ENCODE data around the gene HEBP1.
A peak's percentile ranks its signal among the peaks of the same experiment; 100 is the strongest.

HEBP1 gene

DNA sequence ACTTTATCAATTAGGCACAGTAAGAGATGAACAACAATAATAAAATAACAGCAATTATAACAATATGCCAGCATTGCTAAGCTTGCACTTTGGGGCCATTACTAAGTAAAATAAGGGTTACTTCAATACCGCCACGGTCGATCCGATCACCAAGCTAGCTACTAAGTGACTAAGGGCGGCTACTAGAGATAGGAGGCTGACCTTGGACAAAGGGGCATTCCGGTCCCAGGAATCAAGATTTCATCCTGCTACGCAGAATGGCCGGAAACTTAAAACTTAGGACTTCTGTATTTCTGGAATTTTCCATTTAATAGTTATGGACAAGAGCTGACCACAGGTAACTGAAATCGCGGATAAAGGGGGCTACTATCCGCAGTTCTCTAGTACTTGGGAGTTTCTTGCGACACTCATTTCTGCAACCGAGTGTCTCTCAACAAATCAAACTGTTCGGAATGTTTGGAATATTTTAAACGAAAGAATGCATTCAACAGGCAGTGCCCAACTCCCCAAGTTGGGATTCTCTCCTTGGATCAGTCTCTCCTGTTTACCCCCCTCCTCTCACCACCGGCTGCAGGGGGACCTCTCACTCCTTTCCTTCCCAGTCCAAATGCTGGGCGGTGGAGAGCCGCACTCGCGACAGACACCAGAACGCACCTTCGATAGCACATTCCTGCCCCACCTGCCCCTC lies 650 bp downstream of the HEBP1 start:
- 41% methylated on average over 22 of the region's 22 CpGs for WGBS
- H2BK15ac ChIP-seq (ENCODE audit: low read depth, poor library complexity, severe bottlenecking), result peak overlapping the region; percentile 100
- H3K18ac ChIP-seq (ENCODE audit: low read depth in 1 of 2, low read length in 2 of 2), result peak overlapping the region; percentile 100
- peak overlapping the region; percentile 89 for H4K91ac ChIP-seq (ENCODE audit: low read length)
- H3K4me1 ChIP-seq (ENCODE audit: control insufficient read depth, insufficient read depth, low read depth, low read length), result peaks cover 18% of the 10 kb centered on the region
- peak overlapping the region; percentile 79 to 94 for H3K4ac ChIP-seq (ENCODE audit: low read depth in 1 of 2, low read length in 2 of 2)
- H3K79me1 ChIP-seq (replicated peaks; ENCODE audit: low read length, poor library complexity, severe bottlenecking), result peaks cover 42% of the 10 kb centered on the region
- H3K4me2 ChIP-seq (ENCODE audit: low read length, poor library complexity, severe bottlenecking), result peak overlapping the region; percentile 85
- peak overlapping the region; percentile 44 to 89 for H2BK12ac ChIP-seq (ENCODE audit: low read length in 2 of 2)
- H3K27me3 ChIP-seq (ENCODE audit: control insufficient read depth in 1 of 2, insufficient read depth in 1 of 2, low read length in 2 of 2), result no peaks in the 10 kb centered on the region
- H3K9ac ChIP-seq (ENCODE audit: low read length), result peak overlapping the region; percentile 94
- H2AK5ac ChIP-seq (ENCODE audit: low read length, severe bottlenecking), result no peak overlapping the region
- no peak overlapping the region for H2BK120ac ChIP-seq (ENCODE audit: low read depth, low read length)
- peak overlapping the region; percentile 86 to 98 for H3K4me3 ChIP-seq (ENCODE audit: insufficient read depth in 1 of 2, low read depth in 1 of 2, low read length in 2 of 2)
- H2AFZ ChIP-seq (ENCODE audit: low read depth, low read length), result peak overlapping the region; percentile 94
- peaks cover 0 to 13% of the 10 kb centered on the region in 2 experiments for H3K36me3 ChIP-seq (ENCODE audit: control insufficient read depth in 1 of 2, insufficient read depth in 2 of 2, low read depth in 1 of 2, low read length in 2 of 2)
- H3K27ac ChIP-seq (ENCODE audit: low read length, poor library complexity, severe bottlenecking), result no peak overlapping the region
- H3K9me3 ChIP-seq (ENCODE audit: control insufficient read depth, low read length), result no peaks in the 10 kb centered on the region
- no peak for DNase-seq
- H4K8ac ChIP-seq (ENCODE audit: low read length), result peak overlapping the region; percentile 45
- H3K23ac ChIP-seq (ENCODE audit: low read length in 2 of 2), result peak overlapping the region in 1 of 2 experiments; percentile 92
- H2BK5ac ChIP-seq (ENCODE audit: low read depth, low read length, poor library complexity, severe bottlenecking), result no peak overlapping the region
- peak overlapping the region in 1 of 2 experiments; percentile 98 for H3K14ac ChIP-seq (ENCODE audit: low read length in 2 of 2)

DNA sequence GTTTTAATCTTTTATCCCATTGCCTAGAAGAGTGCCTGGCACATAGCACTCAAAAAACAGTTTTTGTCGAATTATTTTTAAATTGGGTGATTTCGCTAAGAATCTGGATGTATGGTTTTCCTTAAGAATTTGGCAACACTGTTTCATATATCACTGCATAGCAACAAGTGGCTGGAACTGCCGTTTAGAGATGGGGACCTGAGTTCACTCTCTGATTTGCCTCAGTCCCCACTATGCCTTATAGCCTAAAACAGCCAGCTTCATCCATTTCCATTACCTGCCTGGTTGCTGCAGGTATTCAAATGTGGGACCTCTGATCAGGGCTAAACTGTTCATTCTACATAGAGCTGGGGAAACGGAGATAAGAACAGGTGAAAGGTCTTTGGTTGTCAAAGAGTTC lies 1.8 kb downstream of the HEBP1 start:
- DNase-seq, result no peak
- no peak overlapping the region for H2AFZ ChIP-seq (ENCODE audit: low read depth, low read length)
- H2BK120ac ChIP-seq (ENCODE audit: low read depth, low read length), result no peak overlapping the region
- H4K8ac ChIP-seq (ENCODE audit: low read length), result no peak overlapping the region
- no peak overlapping the region for H3K27ac ChIP-seq (ENCODE audit: low read length, poor library complexity, severe bottlenecking)
- H3K4ac ChIP-seq (ENCODE audit: low read depth in 1 of 2, low read length in 2 of 2), result no peak overlapping the region
- no peak overlapping the region for H3K18ac ChIP-seq (ENCODE audit: low read depth in 1 of 2, low read length in 2 of 2)
- peaks cover 0 to 13% of the 10 kb centered on the region in 2 experiments for H3K36me3 ChIP-seq (ENCODE audit: control insufficient read depth in 1 of 2, insufficient read depth in 2 of 2, low read depth in 1 of 2, low read length in 2 of 2)
- no peak overlapping the region for H2BK12ac ChIP-seq (ENCODE audit: low read length in 2 of 2)
- WGBS, result 99% methylated on average over 4 of the region's 4 CpGs
- no peak overlapping the region for H3K14ac ChIP-seq (ENCODE audit: low read length in 2 of 2)
- no peaks in the 10 kb centered on the region for H3K9me3 ChIP-seq (ENCODE audit: control insufficient read depth, low read length)
- peaks cover 42% of the 10 kb centered on the region for H3K79me1 ChIP-seq (replicated peaks; ENCODE audit: low read length, poor library complexity, severe bottlenecking)
- H3K4me3 ChIP-seq (ENCODE audit: insufficient read depth in 1 of 2, low read depth in 1 of 2, low read length in 2 of 2), result peak overlapping the region in 1 of 2 experiments; percentile 98
- H3K27me3 ChIP-seq (ENCODE audit: control insufficient read depth in 1 of 2, insufficient read depth in 1 of 2, low read length in 2 of 2), result no peaks in the 10 kb centered on the region
- no peak overlapping the region for H4K91ac ChIP-seq (ENCODE audit: low read length)
- H3K23ac ChIP-seq (ENCODE audit: low read length in 2 of 2), result no peak overlapping the region
- peaks cover 18% of the 10 kb centered on the region for H3K4me1 ChIP-seq (ENCODE audit: control insufficient read depth, insufficient read depth, low read depth, low read length)
- H3K9ac ChIP-seq (ENCODE audit: low read length), result peak overlapping the region; percentile 94
- H3K4me2 ChIP-seq (ENCODE audit: low read length, poor library complexity, severe bottlenecking), result no peak overlapping the region
- no peak overlapping the region for H2BK5ac ChIP-seq (ENCODE audit: low read depth, low read length, poor library complexity, severe bottlenecking)
- H2AK5ac ChIP-seq (ENCODE audit: low read length, severe bottlenecking), result no peak overlapping the region
- H2BK15ac ChIP-seq (ENCODE audit: low read depth, poor library complexity, severe bottlenecking), result no peak overlapping the region

DNA sequence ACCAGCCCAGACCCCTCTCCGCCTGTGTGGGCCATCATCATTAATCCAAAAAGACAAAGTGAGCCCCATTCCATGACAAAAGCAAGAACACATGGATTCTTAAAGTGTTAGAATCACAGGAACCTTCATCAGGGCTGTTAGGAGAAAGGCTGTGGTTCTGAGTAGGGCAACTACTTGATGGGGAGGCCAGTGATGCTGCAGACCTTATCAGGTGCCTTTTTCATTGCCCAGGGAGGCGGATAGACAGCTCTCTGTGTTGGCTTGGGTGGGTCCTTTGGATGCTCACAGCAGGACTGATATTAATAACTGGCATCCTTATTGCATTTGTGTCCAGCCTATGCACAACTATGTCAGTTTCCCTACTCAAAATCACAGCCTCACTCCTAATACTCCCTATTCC lies 2.3 kb downstream of the HEBP1 start:
- Histone ChIP-seq H3K79me1 (replicated peaks; ENCODE audit: low read length, poor library complexity, severe bottlenecking) (peaks cover 41% of the 10 kb centered on the region), H3K9ac (ENCODE audit: low read length) (peak overlapping the region; percentile 94), H2BK5ac (ENCODE audit: low read depth, low read length, poor library complexity, severe bottlenecking) (no peak overlapping the region), H3K4me3 (ENCODE audit: insufficient read depth in 1 of 2, low read depth in 1 of 2, low read length in 2 of 2) (peak overlapping the region in 1 of 2 experiments; percentile 98), H3K27me3 (ENCODE audit: control insufficient read depth in 1 of 2, insufficient read depth in 1 of 2, low read length in 2 of 2) (no peaks in the 10 kb centered on the region), H3K36me3 (ENCODE audit: control insufficient read depth in 1 of 2, insufficient read depth in 2 of 2, low read depth in 1 of 2, low read length in 2 of 2) (peaks cover 0 to 10% of the 10 kb centered on the region in 2 experiments), H3K14ac (ENCODE audit: low read length in 2 of 2) (no peak overlapping the region), H2AFZ (ENCODE audit: low read depth, low read length) (no peak overlapping the region), H4K8ac (ENCODE audit: low read length) (no peak overlapping the region), H3K18ac (ENCODE audit: low read depth in 1 of 2, low read length in 2 of 2) (peak overlapping the region in 1 of 2 experiments; percentile 61), H3K27ac (ENCODE audit: low read length, poor library complexity, severe bottlenecking) (no peak overlapping the region), H3K4me2 (ENCODE audit: low read length, poor library complexity, severe bottlenecking) (no peak overlapping the region), H2BK120ac (ENCODE audit: low read depth, low read length) (no peak overlapping the region), H3K9me3 (ENCODE audit: control insufficient read depth, low read length) (no peaks in the 10 kb centered on the region), H3K4ac (ENCODE audit: low read depth in 1 of 2, low read length in 2 of 2) (no peak overlapping the region), H2AK5ac (ENCODE audit: low read length, severe bottlenecking) (no peak overlapping the region), H4K91ac (ENCODE audit: low read length) (no peak overlapping the region), H2BK12ac (ENCODE audit: low read length in 2 of 2) (peak overlapping the region in 1 of 2 experiments; percentile 56), H3K23ac (ENCODE audit: low read length in 2 of 2) (no peak overlapping the region), H3K4me1 (ENCODE audit: control insufficient read depth, insufficient read depth, low read depth, low read length) (peaks cover 18% of the 10 kb centered on the region), H2BK15ac (ENCODE audit: low read depth, poor library complexity, severe bottlenecking) (no peak overlapping the region)
- 100% methylated on average over 1 of the region's 2 CpGs for WGBS
- DNase-seq, result no peak

DNA sequence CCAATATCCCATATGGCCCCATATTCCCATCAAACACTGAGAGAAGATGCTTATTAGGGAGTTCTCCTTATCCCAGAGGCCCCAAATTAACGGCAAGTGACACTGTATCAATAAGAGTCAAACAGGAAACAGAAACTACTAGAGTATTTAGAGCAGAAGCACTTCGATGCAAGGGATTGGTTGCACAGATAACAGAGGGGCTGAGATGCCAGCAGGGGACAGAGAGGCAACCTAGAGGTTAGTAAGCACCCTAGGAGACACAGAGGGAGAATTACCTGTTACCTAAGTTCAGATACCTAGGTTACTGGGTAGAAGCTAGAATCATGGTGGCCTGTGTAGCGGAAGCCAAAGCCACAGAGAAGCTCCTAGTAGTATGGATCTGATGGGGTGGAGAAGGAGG lies 2.9 kb downstream of the HEBP1 start:
- H2BK15ac ChIP-seq (ENCODE audit: low read depth, poor library complexity, severe bottlenecking), result no peak overlapping the region
- no peak overlapping the region for H3K27ac ChIP-seq (ENCODE audit: low read length, poor library complexity, severe bottlenecking)
- H4K8ac ChIP-seq (ENCODE audit: low read length), result peak overlapping the region; percentile 43
- no peak overlapping the region for H3K4ac ChIP-seq (ENCODE audit: low read depth in 1 of 2, low read length in 2 of 2)
- no peak overlapping the region for H4K91ac ChIP-seq (ENCODE audit: low read length)
- H3K36me3 ChIP-seq (ENCODE audit: control insufficient read depth in 1 of 2, insufficient read depth in 2 of 2, low read depth in 1 of 2, low read length in 2 of 2), result peaks cover 0 to 8% of the 10 kb centered on the region in 2 experiments
- H3K4me2 ChIP-seq (ENCODE audit: low read length, poor library complexity, severe bottlenecking), result no peak overlapping the region
- peaks cover 17% of the 10 kb centered on the region for H3K4me1 ChIP-seq (ENCODE audit: control insufficient read depth, insufficient read depth, low read depth, low read length)
- H2AFZ ChIP-seq (ENCODE audit: low read depth, low read length), result no peak overlapping the region
- no peak for DNase-seq
- WGBS, result 63% methylated on average over 1 of the region's 3 CpGs
- H2AK5ac ChIP-seq (ENCODE audit: low read length, severe bottlenecking), result no peak overlapping the region
- H3K4me3 ChIP-seq (ENCODE audit: insufficient read depth in 1 of 2, low read depth in 1 of 2, low read length in 2 of 2), result peak overlapping the region in 1 of 2 experiments; percentile 98
- H3K14ac ChIP-seq (ENCODE audit: low read length in 2 of 2), result no peak overlapping the region
- peak overlapping the region in 1 of 2 experiments; percentile 56 for H2BK12ac ChIP-seq (ENCODE audit: low read length in 2 of 2)
- no peaks in the 10 kb centered on the region for H3K27me3 ChIP-seq (ENCODE audit: control insufficient read depth in 1 of 2, insufficient read depth in 1 of 2, low read length in 2 of 2)
- peak overlapping the region; percentile 94 for H3K9ac ChIP-seq (ENCODE audit: low read length)
- H3K9me3 ChIP-seq (ENCODE audit: control insufficient read depth, low read length), result no peaks in the 10 kb centered on the region
- no peak overlapping the region for H2BK5ac ChIP-seq (ENCODE audit: low read depth, low read length, poor library complexity, severe bottlenecking)
- H3K18ac ChIP-seq (ENCODE audit: low read depth in 1 of 2, low read length in 2 of 2), result no peak overlapping the region
- peak overlapping the region; percentile 54 for H2BK120ac ChIP-seq (ENCODE audit: low read depth, low read length)
- H3K23ac ChIP-seq (ENCODE audit: low read length in 2 of 2), result no peak overlapping the region
- peaks cover 39% of the 10 kb centered on the region for H3K79me1 ChIP-seq (replicated peaks; ENCODE audit: low read length, poor library complexity, severe bottlenecking)

Measured in mesenchymal stem cell (in vitro differentiated cells and primary cell).